Panc1 (cell line): ENCODE data around the gene AKAP6.

Experiments
- POLR2AphosphoS5 ChIP-seq: IDR thresholded peaks from 2 replicates; pipeline ENCODE4 v1.6.1; 2012; ENCODE audit warnings: mild to moderate bottlenecking, low read depth, low read length, moderate library complexity
- TF ChIP-seq, protein P1 (sequence below): fragments of 450-650 bp; IDR thresholded peaks from 2 replicates; pipeline ENCODE4 v1.5.1; 2017; ENCODE audit warnings: mild to moderate bottlenecking

DNA sequence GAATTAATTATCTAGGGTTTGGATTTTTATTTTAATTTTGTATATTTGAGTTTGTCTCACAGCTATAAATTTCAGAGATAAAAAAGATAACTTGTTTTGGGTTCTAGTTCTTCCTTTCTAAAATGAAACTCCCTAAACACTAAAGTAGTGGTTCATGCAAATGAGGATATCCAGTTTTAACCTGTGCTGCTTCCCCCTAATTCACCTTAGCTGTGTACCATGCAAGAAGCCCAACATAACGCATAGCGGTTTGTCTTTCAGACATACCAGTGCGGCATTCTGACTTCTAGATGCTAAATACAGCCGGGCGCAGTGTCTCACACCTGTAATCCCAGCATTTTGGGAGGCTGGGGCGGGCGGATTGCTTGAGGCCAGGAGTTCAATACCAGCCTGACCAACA, 320.9 kb downstream of the AKAP6 start:
- TF ChIP-seq POLR2AphosphoS5 = no peak
- TF ChIP-seq, protein P1, sequence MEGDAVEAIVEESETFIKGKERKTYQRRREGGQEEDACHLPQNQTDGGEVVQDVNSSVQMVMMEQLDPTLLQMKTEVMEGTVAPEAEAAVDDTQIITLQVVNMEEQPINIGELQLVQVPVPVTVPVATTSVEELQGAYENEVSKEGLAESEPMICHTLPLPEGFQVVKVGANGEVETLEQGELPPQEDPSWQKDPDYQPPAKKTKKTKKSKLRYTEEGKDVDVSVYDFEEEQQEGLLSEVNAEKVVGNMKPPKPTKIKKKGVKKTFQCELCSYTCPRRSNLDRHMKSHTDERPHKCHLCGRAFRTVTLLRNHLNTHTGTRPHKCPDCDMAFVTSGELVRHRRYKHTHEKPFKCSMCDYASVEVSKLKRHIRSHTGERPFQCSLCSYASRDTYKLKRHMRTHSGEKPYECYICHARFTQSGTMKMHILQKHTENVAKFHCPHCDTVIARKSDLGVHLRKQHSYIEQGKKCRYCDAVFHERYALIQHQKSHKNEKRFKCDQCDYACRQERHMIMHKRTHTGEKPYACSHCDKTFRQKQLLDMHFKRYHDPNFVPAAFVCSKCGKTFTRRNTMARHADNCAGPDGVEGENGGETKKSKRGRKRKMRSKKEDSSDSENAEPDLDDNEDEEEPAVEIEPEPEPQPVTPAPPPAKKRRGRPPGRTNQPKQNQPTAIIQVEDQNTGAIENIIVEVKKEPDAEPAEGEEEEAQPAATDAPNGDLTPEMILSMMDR = no peak
